Muscle of leg (tissue), 11 donors: ENCODE measurements around the gene ARHGAP26. TPM values are rescaled to one million over a fixed set of nuclear protein-coding genes. Genes with fewer than 3 reads are reported as not detected.
A peak's percentile ranks its signal among the peaks of the same experiment; 100 is the strongest.

Experiments used
- DNase-seq: peaks from one replicate; pipeline ENCODE4 v3.0.0; 2013
- H3K27ac ChIP-seq: one replicate; pipeline ENCODE4 v1.5.1; 2013; ENCODE audit warnings: mild to moderate bottlenecking, low read length, control low read depth
- H3K27me3 ChIP-seq: one replicate; pipeline ENCODE4 v1.6.1; 2013; ENCODE audit warnings: low read length; ENCODE audit not compliant: control insufficient read depth, insufficient read depth
- H3K36me3 ChIP-seq: one replicate; pipeline ENCODE4 v1.6.1; 2013; ENCODE audit warnings: low read length; ENCODE audit not compliant: control insufficient read depth, insufficient read depth
- H3K4me1 ChIP-seq: one replicate; pipeline ENCODE4 v1.6.1; 2013; ENCODE audit warnings: low read length; ENCODE audit not compliant: control insufficient read depth, insufficient read depth
- H3K4me3 ChIP-seq: one replicate; pipeline ENCODE4 v1.5.1; 2013; ENCODE audit warnings: low read length, control low read depth
- H3K9me3 ChIP-seq: replicated peaks from 2 replicates; pipeline ENCODE4 v1.6.1; 2013; ENCODE audit warnings: low read depth, low read length; ENCODE audit not compliant: control insufficient read depth
- WGBS: methylation state at CpG from one replicate; pipeline ENCODE4 v1.1.5; 2013; ENCODE audit warnings: missing lambda C conversion rate; ENCODE audit not compliant: insufficient coverage; 5-methylcytosine and 5-hydroxymethylcytosine counted together
- polyA plus RNA-seq, 8 donors: library from polyadenylated mRNA; unstranded; fragments of 120-200 nt; gene quantifications; one replicate each; pipeline versions ENCODE4 v1.2.1 to v1.2.3, GENCODE V29; 2013; ENCODE audit warnings: inconsistent platforms in 1 of 8, low replicate concordance in 1 of 8; ENCODE audit not compliant: insufficient read length in 8 of 8, insufficient read depth in 1 of 8
- total RNA-seq: library from RNA; stranded (reverse); fragments of 120-200 nt; gene quantifications from one replicate; pipeline ENCODE4 v1.2.4, GENCODE V29; 2013

The ARHGAP26 gene
- total and polyA plus RNA-seq, 9 donors = 10.4 to 17.1 (median 13.2) TPM

DNA sequence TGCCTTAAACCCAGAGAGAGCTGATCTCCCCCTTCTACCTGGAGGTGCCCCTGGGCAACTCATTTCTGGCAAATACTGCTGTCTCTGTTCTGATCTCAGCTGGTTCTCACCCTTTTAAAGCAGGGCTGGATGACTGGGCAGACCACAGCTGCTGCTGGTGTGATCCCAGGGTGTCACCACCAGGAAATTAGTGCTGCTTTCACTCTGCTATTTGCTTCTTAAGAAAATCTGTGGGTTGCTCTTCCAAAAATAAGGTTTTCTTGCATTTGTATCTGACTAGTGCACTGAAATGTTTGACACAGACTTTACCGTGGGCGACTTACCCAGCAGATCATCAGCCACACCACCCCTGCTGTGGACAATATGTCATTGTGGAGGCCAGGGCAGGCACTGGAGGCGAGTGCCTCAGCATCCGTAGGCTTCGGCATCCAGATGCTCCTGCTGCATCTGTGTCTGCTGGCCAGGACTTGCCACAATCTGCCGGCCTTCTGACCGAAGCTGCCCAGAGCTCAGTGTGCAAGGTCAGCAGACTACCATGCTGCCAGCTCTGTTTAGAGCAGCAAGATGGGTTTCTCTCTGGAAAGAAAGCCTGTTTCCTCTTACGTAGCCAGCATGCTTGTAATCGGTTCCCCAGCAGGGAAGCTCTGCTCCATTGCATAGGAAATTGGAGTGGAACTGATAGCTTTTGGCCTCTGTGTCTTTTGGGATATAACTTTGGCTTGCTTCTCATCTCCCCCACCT, 13.6 kb downstream of the ARHGAP26 start:
- peaks cover 28% of the 10 kb centered on the region for H3K4me1 ChIP-seq
- H3K9me3 ChIP-seq = no peaks in the 10 kb centered on the region
- WGBS = 23% methylated on average over 7 of the region's 9 CpGs
- H3K27me3 ChIP-seq = no peaks in the 10 kb centered on the region
- H3K27ac ChIP-seq = peak overlapping the region; percentile 42
- no peak overlapping the region for H3K4me3 ChIP-seq
- H3K36me3 ChIP-seq = no peaks in the 10 kb centered on the region
- peak; percentile 84 for DNase-seq

DNA sequence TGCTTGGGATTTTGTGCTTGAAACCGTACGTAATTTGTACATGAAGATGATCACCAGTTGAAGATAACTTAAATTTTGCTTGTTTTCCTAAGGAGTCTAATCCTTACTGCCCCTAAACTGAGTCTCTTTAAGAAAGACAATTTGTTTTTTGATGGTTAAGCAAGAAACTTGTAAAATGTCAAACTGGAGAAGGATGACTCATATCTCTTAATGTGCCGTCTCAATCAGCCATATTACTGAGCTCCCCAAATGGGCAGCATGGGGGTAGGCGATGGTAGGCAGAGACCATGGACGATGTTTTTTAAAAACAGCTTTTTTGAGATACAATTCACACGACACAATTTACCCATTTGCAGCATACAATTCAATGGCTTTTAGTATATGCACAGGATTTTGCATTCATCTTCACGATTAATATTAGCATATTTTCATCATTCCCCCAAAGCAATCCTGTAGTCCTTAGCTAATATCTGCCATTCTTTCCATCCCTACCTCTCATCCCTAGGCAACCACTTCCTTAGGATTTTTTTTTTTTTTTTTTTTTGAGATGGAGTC, 14.3 kb downstream of the ARHGAP26 start:
- H3K4me3 ChIP-seq = no peak overlapping the region
- WGBS = 69% methylated on average over 3 of the region's 7 CpGs
- peaks cover 23% of the 10 kb centered on the region for H3K4me1 ChIP-seq

DNA sequence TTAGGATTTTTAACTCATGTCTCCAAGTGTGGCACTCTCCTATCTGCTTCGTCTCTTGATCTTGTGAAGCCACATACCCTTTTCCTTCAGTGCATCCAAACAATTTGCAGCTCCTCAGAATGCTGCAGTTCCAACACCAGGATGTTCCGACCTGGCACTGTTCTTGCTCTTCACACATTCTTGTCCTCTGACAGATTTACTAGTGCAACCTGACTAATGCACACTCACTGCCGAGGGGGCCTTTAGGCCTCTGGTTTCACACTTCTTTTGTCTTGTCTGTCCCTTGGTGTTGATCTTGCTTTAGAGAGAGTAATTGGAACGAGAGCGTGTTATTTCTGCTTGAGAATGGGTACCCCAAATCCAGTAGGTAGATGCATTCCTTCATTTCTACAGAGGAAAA, 15.0 kb downstream of the ARHGAP26 start:
- WGBS = 96% methylated on average over 2 of the region's 5 CpGs
- H3K4me1 ChIP-seq = peaks cover 21% of the 10 kb centered on the region
- H3K27me3 ChIP-seq = no peaks in the 10 kb centered on the region
- H3K9me3 ChIP-seq = no peaks in the 10 kb centered on the region
- no peak overlapping the region for H3K4me3 ChIP-seq
- H3K27ac ChIP-seq = no peak overlapping the region
- no peak for DNase-seq
- H3K36me3 ChIP-seq = no peaks in the 10 kb centered on the region

More for the DNA sequence above, 14.3 kb downstream of the ARHGAP26 start:
- H3K27me3 ChIP-seq = no peaks in the 10 kb centered on the region
- no peak for DNase-seq
- no peaks in the 10 kb centered on the region for H3K36me3 ChIP-seq
- peak overlapping the region; percentile 42 for H3K27ac ChIP-seq
- no peaks in the 10 kb centered on the region for H3K9me3 ChIP-seq

DNA sequence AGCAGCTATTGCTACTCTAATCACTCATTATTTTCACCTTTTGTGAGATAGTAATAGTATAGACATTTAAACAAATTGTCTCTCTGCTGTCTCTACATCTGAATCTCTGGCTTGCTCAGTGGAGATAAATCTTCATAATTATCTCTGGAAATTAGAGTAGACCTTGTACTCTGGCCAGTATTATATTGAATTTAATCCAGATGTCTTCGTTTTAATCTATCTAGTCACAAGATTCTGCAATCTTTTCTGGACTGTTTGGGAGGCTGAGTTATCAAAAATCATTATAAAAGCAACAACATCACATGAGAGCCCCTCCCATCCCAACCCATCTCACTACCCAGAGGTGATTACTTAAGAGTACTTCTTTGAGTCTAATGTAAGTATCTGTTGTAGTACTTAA, 19.0 kb downstream of the ARHGAP26 start:
- Histone ChIP-seq H3K4me1 (peaks cover 2% of the 10 kb centered on the region), H3K36me3 (no peaks in the 10 kb centered on the region)
- WGBS = no CpG with 5 or more reads among the region's 1 CpG

DNA sequence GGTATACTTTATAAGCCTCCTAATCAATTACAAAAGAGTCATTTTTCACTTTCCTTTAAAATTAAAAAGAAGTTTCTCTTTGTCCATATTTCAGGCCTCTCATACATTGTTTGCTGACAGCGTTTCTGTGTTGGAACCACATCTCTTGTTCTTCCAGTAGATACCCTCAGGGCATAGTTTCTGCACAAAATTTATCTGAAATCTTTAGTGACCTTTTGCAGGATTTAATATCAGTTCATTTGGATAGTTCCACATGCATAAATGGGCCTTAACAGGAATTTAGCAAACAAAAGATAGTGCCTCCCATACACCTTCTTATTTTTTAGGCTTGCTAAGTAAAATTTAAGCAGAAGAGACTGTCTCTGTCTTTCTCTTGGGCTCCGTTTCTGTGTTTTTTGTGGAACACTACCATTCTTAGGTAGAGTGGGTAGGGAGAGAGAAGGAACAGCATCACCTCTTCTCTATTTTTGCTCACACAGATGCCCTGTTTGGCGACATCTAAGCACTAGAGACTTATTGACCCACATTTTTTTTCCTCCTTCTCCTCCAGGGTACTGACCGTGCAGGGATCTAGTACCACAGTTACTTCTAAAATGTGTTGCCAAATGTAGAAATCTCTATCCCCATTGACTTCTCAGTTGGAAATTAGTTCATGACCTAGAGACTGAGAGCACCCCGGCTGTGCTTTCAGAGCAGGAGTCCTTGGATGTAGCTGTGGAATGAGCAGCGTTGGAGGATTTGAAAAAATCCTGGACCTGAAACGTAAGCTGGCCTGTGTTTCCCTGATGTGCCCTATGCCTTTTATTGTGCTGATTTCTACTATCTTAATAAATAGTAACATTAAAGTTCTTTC, 22.1 kb downstream of the ARHGAP26 start:
- Histone ChIP-seq H3K27me3 (no peaks in the 10 kb centered on the region), H3K4me3 (no peak overlapping the region), H3K4me1 (no peaks in the 10 kb centered on the region), H3K27ac (no peak overlapping the region), H3K9me3 (no peaks in the 10 kb centered on the region), H3K36me3 (no peaks in the 10 kb centered on the region)
- 100% methylated on average over 1 of the region's 7 CpGs for WGBS
- DNase-seq = no peak

More for the DNA sequence above, 19.0 kb downstream of the ARHGAP26 start:
- H3K9me3 ChIP-seq = no peaks in the 10 kb centered on the region
- no peaks in the 10 kb centered on the region for H3K27me3 ChIP-seq
- DNase-seq = no peak
- H3K4me3 ChIP-seq = no peak overlapping the region
- H3K27ac ChIP-seq = no peak overlapping the region

DNA sequence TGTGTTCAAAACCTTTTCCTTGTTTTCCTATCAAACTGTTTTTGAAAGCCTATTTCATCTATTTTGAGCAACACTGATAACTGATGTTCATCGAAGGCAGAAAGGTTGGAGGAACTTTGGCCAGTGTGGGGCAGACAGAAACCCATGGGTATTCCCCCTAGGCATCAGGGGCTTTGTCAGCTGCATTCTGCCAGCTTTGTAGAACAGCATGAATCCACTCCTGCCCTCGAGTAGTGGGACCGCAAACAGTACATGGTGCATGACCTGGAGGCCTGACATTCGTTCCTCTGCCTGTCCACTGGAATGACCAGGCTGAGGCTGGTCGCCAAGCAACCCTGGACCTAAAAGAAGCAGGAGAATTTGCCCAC, 22.7 kb downstream of the ARHGAP26 start:
- H3K4me1 ChIP-seq = no peaks in the 10 kb centered on the region
- H3K9me3 ChIP-seq = no peaks in the 10 kb centered on the region
- no peak for DNase-seq
- WGBS = 93% methylated on average over 4 of the region's 5 CpGs
- no peaks in the 10 kb centered on the region for H3K36me3 ChIP-seq
- no peak overlapping the region for H3K27ac ChIP-seq
- no peak overlapping the region for H3K4me3 ChIP-seq
- H3K27me3 ChIP-seq = no peaks in the 10 kb centered on the region

DNA sequence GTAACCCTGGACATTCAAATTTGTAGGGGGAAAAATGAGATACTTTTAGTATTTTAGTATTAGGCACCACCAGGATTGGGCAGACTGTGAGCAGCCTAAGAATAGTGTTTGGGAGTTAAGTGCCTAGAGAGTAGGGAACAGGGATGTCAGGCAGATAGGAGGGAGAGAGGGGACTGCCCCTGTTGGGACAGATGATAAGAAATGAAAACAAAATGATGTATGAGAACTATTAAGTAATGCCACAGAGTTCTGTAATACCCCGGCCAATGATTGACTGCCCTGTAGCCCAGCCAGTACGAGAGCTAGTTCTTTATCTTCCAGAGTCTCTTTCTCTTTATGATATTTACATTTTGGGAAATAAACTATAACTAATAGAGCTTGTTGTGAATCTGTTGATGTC, 24.4 kb downstream of the ARHGAP26 start:
- Histone ChIP-seq H3K9me3 (no peaks in the 10 kb centered on the region), H3K4me3 (no peak overlapping the region), H3K27me3 (no peaks in the 10 kb centered on the region), H3K36me3 (no peaks in the 10 kb centered on the region), H3K4me1 (no peaks in the 10 kb centered on the region), H3K27ac (no peak overlapping the region)
- DNase-seq = no peak
- WGBS = no CpG with 5 or more reads among the region's 2 CpGs

DNA sequence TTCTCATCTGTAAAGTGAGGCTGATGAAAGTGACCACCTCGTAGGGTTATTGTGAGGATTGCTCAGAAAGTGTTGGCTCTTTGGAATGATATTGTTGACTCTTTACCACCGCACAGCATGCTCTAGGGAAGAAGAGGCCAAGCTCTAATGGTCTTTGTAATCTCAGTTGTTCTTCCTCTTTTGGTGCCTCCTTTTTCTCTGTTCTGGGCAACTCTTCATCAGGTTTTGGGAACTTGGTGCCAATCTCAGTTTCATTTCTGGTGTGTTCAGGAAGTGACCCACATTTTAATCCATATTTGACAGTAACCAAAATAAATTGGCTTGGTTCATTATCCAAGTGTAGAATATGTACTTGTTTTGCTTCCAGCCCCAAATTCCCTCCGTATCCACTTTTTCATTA, 25.1 kb downstream of the ARHGAP26 start:
- Histone ChIP-seq H3K27me3 (no peaks in the 10 kb centered on the region), H3K4me3 (no peak overlapping the region), H3K4me1 (no peaks in the 10 kb centered on the region), H3K27ac (no peak overlapping the region), H3K36me3 (no peaks in the 10 kb centered on the region), H3K9me3 (no peaks in the 10 kb centered on the region)
- DNase-seq = peak; percentile 62
- WGBS = 90% methylated on average over 2 of the region's 3 CpGs

DNA sequence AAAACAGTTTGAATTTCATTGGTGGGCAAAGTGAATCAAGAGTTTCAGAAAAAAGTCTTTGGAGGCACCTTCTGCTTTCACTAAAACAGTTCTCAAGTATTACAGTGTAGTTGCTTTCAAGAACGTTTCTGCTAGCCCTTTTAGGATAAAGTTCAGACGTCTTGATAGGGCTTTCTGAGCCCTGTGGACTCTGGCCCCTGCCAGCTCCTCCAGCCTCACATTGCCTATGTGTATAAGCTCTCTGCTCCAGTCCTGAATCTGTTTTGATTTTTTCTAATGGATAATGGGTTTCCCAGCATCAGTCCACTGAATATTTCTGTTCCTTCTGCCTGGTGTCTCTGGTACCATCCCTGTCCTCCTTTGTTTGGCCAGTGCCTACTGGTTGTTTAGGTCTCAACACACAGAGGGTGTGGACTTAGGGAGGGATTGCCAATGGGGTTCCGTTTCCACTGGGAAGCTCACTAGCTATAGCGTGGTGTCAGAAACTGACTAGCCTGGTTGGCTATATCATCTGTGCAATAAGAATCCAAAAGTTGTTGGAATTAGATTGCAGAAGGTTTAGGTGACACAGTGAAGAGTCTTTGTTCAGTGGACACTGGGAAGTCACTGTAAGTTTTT, 26.4 kb downstream of the ARHGAP26 start:
- Histone ChIP-seq H3K4me1 (peaks cover 3% of the 10 kb centered on the region), H3K9me3 (no peaks in the 10 kb centered on the region), H3K27ac (no peak overlapping the region), H3K27me3 (no peaks in the 10 kb centered on the region), H3K36me3 (no peaks in the 10 kb centered on the region), H3K4me3 (no peak overlapping the region)
- no peak for DNase-seq
- WGBS = 84% methylated on average over 2 of the region's 4 CpGs

DNA sequence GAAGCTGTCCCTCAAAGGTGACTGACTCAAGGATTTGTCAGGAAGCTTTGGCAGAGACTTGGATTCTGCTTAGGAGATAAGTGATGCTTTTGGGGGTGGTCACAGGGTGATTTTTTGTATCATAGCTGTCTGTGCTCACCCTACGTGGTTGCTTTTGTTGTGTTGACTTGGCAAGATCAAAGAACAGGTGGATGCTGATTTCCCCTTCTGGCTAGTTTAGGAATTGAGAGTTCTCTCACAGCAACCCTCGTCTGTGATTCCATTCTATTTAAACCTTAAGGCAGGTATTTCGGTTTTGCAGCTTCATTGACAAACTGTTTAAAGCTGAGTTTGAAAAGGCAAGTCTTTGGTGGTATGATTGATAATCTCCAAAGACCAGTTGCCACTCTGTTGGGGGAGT, 27.2 kb downstream of the ARHGAP26 start:
- no CpG with 5 or more reads among the region's 3 CpGs for WGBS
- H3K27ac ChIP-seq = no peak overlapping the region
- H3K36me3 ChIP-seq = no peaks in the 10 kb centered on the region
- no peak overlapping the region for H3K4me3 ChIP-seq
- peaks cover 3% of the 10 kb centered on the region for H3K4me1 ChIP-seq
- DNase-seq = no peak
- H3K9me3 ChIP-seq = no peaks in the 10 kb centered on the region
- H3K27me3 ChIP-seq = no peaks in the 10 kb centered on the region
